CD4-positive, alpha-beta T cell treated with Interferon gamma for 1 hour (primary cell): ENCODE measurements around the gene SHE.

Experiments used
- DNase-seq: peaks from one replicate; pipeline ENCODE4 v3.0.0-alpha.2; 2020

Gene SHE

DNA sequence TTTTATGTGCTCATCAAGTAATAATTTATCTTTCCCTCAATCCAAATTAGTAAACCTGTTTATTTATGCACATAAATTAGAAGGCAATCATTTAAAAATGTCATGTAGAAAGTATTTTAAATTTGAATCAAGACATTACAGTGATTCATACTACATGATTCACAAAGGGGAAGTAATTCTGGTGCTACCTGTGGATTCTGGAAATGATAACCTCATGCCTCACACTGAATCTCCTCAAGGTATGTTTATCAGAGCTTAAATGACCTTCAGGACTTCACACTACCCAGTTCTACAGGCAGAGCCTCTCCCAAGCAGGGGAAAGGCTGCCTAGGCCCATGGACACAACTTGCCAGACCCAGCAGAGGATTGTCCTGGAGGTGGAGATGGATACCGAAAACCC is 25.4 kb downstream of the SHE start:
- DNase-seq: no peak

- no peak for DNase-seq
Observed at GRCh38 chr1:154474802-154475201, 27.4 kb downstream of the SHE start.

DNA sequence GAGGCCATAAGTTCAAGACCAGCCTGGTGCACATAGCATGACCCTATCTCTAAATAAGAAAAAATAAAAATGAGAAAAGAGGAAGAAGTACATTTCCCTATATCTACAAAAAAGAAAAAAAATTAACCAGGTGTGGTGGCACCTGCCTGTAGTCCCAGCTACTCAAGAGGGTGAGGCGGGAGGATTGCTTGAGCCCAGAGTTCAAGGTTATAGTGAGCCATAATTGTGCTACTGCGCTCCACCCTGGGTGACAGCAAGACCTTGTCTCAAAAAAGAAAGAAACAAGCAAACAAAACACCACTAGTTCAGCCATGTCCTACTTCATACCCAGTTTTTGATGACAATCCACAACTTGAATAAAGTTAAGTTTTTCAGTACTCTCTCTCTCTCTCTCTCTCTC is 30.9 kb downstream of the SHE start:
- no peak for DNase-seq

DNA sequence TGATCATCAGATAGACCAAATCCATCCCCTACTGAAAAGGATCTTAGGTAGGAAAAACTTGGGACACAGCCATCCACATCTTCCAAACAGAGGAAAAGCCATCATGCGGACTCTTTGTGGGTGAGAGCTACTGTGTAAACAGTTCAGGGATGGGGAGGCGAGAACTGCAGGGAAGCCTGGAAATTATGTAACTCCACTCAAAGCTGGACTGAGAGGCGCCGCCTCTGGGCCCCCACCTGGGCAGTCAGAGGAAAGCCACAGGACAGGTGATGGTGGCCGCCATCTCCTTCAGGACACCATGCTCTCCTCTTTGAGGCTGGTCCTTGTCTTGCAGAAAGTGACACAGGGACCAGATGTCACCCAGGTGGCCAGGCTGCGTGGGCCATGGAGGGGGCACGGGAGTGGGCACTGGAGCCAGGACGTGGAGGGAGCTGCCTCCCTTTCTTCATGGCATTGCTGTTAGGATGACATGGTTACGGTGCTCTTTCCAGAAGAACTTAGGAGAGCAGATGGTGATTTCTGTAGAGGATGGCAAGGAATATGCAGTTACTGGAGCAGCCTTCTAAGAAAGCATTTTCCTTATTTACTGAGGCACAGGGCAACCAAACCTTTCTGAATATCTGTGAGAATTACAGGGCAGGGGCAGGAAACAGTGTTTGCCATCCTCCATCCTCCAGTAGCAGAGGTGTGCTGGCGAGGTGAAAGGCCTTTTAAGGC is 32.2 kb downstream of the SHE start:
- DNase-seq: no peak

GRCh38 chr1:154468535-154469250 is 33.5 kb downstream of the SHE start:
- DNase-seq: no peak

DNA sequence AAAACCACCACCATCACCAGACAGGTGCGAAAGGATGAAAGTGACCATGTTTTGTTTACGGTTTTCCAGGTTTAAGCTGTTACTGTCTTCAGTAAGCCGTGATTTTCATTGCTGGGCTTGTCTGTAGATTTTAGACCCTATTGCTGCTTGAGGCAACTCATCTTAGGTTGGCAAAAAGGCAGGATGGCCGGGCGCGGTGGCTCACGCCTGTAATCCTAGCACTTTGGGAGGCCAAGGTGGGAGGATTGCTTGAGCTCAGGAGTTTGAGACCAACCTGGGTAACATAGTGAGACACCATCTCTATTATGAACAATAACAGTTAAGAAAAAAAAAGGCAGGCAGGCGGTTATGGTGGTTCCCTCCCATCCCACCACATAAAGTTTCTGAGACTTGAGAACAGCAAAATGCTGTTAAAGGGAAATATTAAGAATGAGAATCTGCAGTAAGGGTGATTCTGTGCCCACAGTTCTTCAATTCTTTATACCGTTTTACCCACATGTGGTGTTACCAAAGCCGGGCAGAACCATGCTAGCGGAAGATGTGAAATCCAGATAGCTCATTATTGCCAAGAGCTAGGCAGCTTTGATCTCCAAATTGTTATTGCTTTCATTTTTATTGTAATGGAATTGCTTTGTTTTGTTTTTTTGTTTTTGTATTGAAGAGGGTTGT is 34.6 kb downstream of the SHE start:
- DNase-seq: no peak

DNA sequence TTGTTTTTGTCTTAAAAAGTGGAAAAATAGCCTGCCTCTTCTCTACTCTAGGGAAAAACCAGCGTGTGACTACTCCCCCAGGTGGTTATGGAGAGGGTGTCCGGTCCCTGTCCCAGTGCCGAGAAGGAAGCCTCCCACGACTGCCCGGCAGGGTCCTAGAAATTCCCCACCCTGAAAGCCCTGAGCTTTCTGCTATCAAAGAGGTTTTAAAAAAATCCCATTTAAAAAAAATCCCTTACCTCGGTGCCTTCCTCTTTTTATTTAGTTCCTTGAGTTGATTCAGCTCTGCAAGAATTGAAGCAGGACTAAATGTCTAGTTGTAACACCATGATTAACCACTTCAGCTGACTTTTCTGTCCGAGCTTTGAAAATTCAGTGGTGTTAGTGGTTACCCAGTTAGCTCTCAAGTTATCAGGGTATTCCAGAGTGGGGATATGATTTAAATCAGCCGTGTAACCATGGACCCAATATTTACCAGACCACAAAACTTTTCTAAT is 35.2 kb downstream of the SHE start:
- no peak for DNase-seq

DNA sequence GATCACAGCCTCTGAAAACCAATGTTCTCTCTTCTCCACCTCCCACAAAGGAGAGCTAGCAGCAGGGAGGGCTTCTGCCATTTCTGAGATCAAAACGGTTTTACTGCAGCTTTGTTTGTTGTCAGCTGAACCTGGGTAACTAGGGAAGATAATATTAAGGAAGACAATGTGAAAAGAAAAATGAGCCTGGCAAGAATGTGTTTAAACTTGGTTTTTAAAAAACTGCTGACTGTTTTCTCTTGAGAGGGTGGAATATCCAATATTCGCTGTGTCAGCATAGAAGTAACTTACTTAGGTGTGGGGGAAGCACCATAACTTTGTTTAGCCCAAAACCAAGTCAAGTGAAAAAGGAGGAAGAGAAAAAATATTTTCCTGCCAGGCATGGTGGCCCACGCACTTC is 36.0 kb downstream of the SHE start:
- DNase-seq: no peak

DNA sequence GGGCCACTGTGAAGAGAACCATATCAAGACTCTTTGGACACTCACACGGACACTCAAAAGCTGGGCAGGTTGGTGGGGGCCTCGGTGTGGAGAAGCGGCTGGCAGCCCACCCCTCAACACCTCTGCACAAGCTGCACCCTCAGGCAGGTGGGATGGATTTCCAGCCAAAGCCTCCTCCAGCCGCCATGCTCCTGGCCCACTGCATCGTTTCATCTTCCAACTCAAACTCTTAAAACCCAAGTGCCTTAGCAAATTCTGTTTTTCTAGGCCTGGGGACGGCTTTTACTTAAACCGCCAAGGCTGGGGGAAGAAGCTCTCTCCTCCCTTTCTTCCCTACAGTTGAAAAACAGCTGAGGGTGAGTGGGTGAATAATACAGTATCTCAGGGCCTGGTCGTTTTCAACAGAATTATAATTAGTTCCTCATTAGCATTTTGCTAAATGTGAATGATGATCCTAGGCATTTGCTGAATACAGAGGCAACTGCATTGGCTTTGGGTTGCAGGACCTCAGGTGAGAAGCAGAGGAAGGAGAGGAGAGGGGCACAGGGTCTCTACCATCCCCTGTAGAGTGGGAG is 36.5 kb downstream of the SHE start:
- DNase-seq: no peak

DNA sequence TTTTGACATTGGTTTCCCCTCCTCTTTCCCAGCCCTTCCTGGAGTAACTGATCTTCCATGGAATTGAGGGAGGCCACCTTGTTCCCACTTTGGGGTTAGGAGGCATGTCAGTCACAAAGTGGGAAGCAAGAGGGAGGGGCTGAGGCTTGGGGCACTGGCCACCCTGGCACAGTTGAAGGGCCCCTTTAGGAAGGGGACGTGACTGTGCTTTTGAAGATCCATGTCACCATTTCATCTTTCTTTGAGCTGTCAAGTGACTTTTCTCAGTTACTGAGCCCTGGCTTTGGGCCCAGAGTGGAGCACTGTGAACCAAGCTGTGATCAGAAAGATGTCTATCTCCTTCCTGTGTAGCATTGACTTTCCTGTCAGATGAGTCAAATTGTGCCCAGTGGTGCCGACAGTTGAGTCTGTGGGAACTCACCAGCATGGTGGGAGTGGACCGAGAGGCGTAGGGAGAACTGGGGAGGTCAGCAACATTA is 38.7 kb downstream of the SHE start:
- peak; percentile 37 for DNase-seq

DNA sequence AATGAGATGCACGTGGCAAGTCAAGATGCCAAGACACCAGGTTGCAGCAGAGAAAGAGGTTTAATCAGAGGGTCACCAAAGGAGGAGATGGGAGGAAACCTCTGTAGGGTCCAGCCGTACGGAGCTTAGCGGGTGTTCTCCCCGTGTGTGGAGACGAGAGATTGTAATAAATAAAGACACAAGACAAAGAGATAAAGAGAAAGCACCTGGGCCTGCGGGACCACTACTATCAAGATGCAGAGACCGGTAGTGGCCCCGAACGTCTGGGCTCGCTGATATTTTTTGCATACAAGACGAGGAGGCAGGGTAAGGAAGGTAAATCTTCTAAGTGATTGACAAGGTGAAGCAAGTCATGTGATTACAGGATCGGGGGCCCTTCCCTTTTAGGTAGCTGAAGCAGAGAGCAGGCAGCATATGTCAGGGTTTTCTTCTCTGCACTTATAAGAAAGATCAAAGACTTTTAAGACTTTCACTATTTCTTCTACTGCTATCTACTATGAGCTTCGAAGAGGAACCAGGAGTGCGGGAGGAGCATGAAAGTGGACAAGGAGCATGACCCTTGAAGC is 41.4 kb downstream of the SHE start:
- DNase-seq: no peak

DNA sequence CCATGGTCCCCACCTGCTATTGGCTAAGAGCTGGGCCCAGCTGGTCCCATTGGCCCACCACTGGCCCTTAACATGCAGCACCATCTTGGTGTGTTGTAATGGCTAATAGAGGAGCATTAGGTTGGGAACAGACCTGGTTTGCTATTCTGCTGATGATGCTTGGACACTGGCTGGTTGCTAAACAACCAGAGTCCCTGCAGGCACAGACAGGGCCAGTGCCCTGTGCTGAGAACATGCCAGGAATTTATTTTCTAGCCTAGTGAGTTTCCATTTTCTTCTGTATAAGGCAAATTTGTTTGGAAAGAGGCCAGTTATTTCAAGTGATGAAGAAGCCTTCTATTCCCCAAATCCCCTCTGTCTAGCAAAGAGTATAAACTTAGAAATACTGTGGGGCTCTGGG is 43.1 kb downstream of the SHE start:
- DNase-seq: no peak

- DNase-seq: peak; percentile 25
Observed at GRCh38 chr1:154456631-154457030, 45.6 kb downstream of the SHE start.

GRCh38 chr1:154454386-154455120 is 47.7 kb downstream of the SHE start:
- DNase-seq: no peak

GRCh38 chr1:154453574-154454352 is 48.4 kb downstream of the SHE start:
- no peak for DNase-seq

GRCh38 chr1:154453161-154453560 is 49.1 kb downstream of the SHE start:
- DNase-seq: no peak

DNA sequence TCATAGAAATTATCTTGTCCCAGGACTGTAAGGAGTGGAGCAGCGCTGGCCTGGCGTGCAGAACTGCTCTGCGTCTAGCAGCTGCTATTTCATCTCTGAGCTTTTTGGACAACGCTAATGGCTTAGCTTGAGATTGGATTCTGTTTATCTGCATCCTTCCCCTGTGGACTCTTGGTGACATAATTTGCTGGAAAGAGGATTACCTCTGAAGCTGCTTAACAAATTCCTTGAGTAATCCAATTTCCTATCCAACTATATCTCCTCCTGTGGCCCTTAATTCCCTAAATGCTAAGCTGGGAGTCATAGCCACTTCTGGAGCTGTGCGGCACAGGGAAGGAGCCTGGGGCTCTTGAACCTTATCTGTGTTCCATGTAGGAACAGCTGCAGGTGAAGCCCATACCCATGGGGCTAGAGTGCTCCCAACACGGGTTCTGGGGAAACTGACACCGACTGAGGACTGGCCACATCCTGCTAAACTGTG is 53.8 kb downstream of the SHE start:
- DNase-seq: no peak

GRCh38 chr1:154446789-154447188 is 55.4 kb downstream of the SHE start:
- DNase-seq: no peak

DNA sequence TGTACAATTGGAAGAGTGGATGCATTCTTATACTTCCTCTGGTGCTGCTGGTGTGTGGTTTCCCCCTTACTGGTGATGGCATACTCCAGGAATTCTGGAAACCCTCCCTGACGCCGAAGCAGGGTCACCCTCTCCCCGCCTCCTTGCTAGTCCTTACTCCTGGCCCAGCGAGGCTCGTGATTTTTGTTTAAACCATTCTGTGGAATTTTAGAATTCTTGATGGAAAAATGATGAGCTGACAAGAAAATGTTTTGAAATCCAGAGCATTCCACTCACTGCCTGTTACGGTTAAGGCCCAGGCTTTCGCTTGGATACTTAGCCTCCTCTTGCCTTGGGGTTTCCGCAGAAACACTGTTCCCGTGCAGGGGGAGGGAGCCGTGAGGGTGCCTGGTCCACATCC is 55.9 kb downstream of the SHE start:
- DNase-seq: no peak

GRCh38 chr1:154445040-154445472 is 57.2 kb downstream of the SHE start:
- peak; percentile 19 for DNase-seq

- no peak for DNase-seq
Observed at GRCh38 chr1:154443274-154444013, 58.8 kb downstream of the SHE start.
